ENCODE results near the gene DNM2.
"Not testable (repeated sequence)": the region's sequence is repeated elsewhere in the genome, so short reads cannot be mapped to it uniquely, and the experiment has no call there.

Gene DNM2

DNA sequence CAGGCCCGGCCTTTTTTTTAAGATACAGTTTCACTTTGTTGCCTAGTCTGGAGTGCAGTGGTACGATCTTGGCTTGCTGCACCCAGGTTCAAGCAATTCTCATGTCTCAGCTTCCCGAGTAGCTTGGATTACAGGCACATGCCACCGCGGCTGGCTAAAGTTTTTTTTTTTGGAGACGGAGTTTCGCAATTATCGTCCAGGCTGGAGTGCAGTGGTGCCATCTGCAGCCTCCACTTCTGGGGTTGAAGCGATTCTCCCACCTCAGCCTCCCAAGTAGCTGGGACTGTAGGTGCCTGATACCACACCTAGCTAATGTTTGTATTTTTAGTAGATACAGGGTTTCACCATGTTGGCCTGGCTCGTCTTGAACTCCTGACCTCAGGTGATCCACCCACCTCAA lies 148.6 kb downstream of the DNM2 start:
- DNase-seq (ENCODE audit: low read depth), result no peak

DNA sequence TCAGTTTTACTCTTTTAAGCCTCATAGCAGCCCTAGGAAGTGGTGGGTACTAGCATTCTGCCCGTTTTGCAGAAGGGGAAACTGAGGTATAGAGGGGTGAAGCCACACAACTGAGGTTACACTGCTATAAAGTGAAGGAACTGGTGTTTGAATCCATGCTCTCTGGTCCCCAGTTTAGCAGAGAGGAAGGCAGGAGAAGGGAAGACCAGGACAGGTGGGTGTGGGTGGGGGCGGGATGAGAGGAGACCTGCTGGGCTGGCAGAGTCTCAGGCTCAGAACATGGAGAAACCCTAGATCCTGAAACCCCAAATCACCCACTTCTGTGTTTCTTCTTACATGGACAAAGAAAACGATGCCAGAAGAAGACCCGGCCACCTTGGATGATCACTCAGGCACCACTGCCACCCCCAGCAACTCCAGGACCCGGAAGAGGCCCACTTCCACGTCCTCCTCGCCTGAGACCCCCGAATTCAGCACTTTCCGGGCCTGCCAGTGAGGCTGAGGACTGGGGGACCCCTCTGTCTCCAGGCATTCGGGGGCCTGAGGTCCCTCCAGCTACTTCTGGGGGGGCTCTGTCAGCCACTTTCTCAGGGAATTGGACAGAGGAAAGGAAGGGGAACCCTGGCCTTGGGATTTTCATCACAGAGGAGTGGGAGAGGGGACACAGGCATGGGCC lies 151.1 kb downstream of the DNM2 start:
- DNase-seq (ENCODE audit: low read depth), result no peak

DNA sequence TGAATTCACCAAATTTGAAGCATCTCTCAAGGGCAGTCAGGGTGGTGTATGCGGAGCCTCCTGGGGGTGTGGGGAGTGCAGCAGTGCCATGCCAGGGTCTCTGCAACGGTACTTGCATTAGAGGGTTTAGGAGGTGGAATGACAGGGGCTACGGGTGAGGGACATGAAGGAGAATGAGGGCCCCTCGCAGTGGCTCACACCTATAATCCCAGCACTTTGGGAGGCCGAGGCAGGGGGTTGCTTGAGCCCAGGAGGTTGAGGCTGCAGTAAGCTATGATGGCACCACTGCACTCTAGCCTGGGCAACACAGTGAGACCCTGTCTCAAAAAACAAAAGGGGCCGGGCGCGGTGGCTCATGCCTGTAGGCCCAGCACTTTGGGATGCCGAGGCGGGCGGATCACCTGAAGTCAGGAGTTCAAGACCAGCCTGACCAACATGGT lies 152.0 kb downstream of the DNM2 start:
- DNase-seq (ENCODE audit: low read depth), result not testable (repeated sequence)

DNA sequence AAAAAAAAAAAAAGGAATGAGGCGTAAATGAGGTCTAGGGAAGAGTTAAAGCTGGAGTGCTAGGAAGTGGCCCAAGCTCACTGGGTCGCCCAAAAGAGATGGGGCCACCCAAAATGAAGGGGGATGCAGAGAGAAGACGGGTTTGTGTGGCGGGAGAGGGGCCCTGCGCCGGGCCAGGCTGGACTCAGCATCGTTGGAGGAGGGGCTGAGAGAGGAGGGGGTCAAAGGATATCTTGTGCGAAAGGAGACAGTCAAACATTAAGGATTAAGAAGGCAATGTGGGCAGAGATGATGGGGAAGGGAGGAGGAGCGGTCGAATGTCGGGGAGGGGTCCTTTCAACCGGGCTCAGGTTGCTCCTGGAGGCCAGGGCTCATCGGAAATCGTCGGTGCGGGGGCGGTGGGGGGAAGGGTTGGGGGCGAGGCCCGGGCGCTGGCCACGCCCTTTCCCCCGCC lies 152.6 kb downstream of the DNM2 start:
- no peak for DNase-seq (ENCODE audit: low read depth)

DNA sequence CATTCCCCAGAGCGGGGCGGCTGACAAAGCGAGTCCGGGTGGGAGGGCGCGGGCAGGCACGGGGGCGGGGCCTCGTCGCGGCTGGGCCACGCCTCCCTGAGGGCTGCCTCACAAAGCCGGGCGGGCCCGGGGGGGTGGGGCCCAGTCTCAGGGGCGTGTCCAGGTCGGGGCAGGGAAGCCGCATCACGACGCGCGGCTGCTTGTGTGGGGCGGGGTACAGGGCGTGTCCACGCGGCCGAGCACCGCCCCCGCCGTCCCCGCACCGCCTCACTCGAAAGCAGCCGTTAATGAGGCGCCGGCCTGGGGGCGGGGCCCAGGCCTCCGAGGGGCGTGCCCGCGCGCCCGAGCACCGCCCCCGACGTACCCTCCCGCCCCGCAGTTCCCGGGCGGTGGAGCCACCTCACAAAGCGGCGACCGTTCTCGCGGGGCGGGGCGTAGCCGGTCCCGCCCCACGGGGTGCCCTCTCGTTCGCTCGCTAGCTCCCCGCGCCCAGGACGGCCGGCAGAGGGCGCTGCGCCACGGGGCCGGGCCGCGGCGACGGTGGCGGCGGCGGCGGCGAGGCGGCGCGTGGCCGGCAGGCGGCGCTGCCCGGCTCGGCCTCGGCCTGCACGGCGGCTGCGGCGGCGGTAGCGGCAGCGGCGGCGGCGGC lies 153.2 kb downstream of the DNM2 start, which contains the start of gene CARM1:
CARM1 (plus strand) TSS at position 599 of the 649 bp plus-strand sequence. CDS start 150 bp downstream, outside the sequence.
- DNase-seq (ENCODE audit: low read depth), result peak; percentile 100

DNA sequence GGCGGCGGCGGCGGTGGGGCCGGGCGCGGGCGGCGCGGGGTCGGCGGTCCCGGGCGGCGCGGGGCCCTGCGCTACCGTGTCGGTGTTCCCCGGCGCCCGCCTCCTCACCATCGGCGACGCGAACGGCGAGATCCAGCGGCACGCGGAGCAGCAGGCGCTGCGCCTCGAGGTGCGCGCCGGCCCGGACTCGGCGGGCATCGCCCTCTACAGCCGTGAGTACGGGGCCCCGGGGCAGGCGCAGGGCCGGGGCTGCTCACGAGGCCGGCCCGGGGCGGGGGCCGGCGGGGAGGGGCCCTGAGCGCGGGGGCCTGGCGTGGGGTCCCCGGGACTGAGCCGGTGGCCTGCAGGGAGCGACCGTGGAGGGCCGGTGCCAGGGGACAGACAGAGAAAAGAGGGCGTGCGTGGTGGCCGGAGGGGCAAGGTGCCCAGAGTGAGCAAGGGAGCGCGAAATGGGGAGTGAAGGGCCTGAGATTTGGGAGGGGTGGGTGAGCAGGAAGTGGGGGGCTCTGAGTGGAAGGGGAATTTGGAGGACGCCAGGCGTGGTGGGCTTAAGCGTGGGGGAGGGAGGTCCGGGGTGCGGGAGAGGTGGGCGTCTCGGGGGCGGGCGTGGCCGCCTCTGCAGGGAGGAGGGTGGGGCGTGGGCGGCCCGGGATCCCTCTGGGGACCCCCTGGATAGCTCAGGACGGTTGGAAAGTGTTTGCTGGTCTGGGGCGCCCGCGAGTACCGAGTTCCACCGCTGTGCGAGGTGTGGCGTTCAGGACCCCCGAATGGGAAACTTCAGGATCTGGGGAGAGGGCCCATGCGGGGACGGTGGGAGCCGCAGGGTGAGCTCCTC lies 154.0 kb downstream of the DNM2 start:
- peak; percentile 8 for DNase-seq (ENCODE audit: low read depth)

DNA sequence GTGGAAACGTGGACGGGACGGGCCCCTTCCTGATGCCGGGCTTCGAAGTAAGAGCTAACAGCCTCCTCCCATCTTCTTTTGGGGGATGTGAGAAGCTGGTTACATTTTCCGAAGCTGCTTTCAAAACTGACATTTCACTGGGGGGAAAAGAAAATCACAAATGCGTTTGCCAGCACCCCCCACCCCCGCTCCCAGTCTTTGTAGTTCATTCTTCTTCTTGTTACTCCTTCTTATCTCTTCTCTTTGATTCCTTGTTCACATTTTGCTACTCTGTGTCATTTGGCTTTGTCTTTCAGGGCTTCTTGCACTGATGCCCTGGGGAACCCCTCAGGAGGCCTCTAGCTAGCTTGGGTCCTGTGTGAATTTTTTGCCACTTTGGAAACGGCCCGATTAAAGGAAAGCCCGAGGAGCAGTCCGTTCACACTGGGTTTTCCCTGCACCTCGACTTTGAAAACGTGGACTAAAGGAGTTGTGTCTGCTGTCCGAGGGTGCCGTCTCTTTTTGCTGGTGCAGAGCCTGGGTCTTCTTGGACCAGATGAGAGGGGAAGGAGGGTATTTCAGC lies 154.7 kb downstream of the DNM2 start:
- DNase-seq (ENCODE audit: low read depth), result no peak

DNA sequence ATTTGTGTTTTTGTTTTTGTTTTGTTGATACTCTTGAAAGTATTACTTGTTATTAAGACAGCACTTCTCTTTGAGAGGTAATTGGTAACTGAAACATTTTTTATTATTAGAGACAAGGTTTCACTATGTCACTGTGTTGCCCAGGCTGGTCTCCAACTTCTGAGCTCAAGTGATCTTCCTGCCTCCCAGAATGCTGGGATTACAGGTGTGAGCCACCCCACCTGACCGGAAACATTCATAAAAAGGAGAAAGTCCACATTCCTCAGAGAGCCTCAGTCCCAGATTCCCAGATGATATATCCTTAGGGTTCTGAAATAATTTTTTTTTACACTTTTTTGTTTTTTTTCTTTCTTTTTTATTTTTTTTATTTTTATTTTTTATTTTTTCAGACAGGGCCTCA lies 156.1 kb downstream of the DNM2 start:
- no peak for DNase-seq (ENCODE audit: low read depth)

DNA sequence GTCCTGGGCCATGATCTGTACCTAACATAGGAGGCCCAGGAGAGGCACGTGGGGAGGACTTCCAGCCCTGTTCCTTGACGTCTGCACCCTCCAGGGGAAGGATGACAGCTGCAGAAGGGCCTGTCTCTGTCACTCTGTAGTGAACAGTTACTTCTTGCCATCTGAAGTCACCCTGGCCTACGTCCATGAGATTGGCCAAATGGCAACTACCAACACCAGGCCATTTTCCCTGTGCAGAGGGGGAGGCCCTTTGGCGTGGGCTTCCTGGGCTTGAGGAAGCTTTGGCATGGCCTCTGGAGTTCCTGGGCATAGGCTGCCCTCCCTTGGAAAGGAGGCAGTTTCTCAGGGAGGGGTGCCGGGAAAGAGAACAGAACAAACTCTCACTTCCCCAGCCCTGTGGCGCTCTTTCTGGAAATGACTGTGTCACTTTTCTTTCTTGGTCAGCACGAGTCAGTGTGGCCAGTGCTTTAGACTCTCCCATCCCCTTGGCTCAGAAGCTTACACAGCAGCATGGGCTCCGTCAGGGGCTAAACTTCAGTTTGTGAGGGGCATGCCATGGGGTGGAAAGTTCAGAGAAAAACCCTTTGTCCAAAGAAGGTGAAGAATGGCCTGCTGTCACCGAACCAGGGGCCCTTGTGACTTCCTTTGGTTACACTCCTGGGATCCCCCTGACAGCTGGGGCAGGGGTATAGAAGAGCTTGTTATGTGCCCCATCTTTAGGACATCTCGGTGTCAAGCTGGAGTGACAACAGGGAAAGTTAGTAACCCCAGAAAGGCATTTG lies 158.8 kb downstream of the DNM2 start:
- no peak for DNase-seq (ENCODE audit: low read depth)

DNA sequence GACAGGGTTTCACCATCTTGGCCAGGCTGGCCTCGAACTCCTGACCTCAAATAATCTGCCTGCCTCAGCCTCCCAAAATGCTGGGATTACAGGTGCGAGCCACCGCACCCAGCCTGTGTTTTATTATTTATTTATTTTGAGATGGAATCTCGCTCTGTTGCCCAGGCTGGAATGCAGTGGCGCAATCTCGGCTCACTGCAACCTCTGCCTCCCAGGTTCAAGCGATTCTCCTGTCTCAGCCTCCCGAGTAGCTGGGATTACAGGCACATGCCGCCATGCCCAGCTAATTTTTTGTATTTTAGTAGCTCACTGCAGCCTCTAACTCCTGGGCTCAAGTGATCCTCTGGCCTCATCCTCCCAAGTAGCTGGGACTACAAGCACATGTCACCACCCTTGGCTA lies 159.7 kb downstream of the DNM2 start:
- DNase-seq (ENCODE audit: low read depth), result not testable (repeated sequence)

DNA sequence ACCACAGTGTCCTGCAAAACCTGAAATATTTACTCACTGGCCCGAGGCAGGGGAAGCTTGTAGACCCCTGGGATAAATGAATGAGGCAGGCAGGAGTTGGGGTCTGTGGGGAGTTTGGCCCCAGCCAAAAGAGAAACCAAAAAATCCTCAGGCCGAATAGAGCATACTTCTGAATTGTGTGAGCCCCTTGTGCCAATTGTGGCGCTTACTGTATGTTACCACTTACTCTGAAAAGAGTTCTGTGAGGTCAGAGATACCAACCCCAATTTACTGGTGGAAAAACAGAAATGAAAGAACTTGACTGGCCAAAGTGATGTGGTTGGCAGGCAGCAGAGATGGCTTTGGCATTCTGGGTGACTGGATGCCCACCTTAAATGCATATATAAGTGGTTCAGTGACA lies 160.4 kb downstream of the DNM2 start:
- DNase-seq (ENCODE audit: low read depth), result no peak
